PFSK-1 (cell line): Measurements from ENCODE around the gene AWAT2.

Experiments used
- FOXP2 ChIP-seq: optimal IDR thresholded peaks from 2 replicates; pipeline ENCODE3; 2011; ENCODE audit warnings: borderline replicate concordance, control low read depth, inconsistent platforms; ENCODE audit not compliant: insufficient read depth; ENCODE audit errors: extremely low read length, extremely low read depth
- POLR2AphosphoS5 ChIP-seq: IDR thresholded peaks from 2 replicates; pipeline ENCODE4 v1.6.1; 2012; ENCODE audit warnings: low read depth, mild to moderate bottlenecking, control low read depth, low read length, moderate library complexity
- SIN3A ChIP-seq: IDR thresholded peaks from 2 replicates; pipeline ENCODE4 v1.6.1; 2012; ENCODE audit warnings: mild to moderate bottlenecking, low read length, moderate library complexity, borderline replicate concordance; ENCODE audit not compliant: insufficient read depth
- TAF1 ChIP-seq: IDR thresholded peaks from 2 replicates; pipeline ENCODE4 v1.6.1; 2012; ENCODE audit warnings: low read length, control low read depth, borderline replicate concordance; ENCODE audit not compliant: insufficient read depth
- TF ChIP-seq, protein P1 (sequence below), 2 experiments: IDR thresholded peaks; 2 replicates each; pipeline versions ENCODE4 v1.6.1 to v1.8.0; 2011 to 2012; ENCODE audit warnings: low read depth in 2 of 2, low read length in 2 of 2, control low read depth in 1 of 2, inconsistent platforms in 1 of 2, mild to moderate bottlenecking in 1 of 2, moderate library complexity in 1 of 2; ENCODE audit not compliant: insufficient read depth in 1 of 2

DNA sequence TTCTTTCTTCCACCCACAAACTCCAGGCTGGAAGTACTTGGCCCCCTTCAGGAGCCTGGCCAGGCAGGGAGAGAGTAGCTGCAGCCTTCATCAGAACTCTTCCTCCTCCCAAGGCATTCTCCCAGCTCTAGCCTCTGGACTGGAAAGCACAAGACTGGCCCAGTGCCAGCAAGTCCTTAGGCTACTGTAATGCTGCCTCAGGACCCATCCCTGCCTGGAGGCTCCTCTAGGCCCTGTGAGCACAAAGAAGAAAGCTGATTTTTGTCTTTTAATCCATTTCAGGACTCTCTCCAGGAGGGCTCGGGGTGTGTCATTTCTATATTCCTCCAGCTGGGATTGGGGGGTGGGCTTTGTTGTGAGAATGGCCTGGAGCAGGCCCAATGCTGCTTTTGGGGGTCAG is 10.8 kb downstream of the AWAT2 start:
- TF ChIP-seq POLR2AphosphoS5 (no peak), TAF1 (no peak), SIN3A (no peak), FOXP2 (no peak)
- TF ChIP-seq, protein P1, sequence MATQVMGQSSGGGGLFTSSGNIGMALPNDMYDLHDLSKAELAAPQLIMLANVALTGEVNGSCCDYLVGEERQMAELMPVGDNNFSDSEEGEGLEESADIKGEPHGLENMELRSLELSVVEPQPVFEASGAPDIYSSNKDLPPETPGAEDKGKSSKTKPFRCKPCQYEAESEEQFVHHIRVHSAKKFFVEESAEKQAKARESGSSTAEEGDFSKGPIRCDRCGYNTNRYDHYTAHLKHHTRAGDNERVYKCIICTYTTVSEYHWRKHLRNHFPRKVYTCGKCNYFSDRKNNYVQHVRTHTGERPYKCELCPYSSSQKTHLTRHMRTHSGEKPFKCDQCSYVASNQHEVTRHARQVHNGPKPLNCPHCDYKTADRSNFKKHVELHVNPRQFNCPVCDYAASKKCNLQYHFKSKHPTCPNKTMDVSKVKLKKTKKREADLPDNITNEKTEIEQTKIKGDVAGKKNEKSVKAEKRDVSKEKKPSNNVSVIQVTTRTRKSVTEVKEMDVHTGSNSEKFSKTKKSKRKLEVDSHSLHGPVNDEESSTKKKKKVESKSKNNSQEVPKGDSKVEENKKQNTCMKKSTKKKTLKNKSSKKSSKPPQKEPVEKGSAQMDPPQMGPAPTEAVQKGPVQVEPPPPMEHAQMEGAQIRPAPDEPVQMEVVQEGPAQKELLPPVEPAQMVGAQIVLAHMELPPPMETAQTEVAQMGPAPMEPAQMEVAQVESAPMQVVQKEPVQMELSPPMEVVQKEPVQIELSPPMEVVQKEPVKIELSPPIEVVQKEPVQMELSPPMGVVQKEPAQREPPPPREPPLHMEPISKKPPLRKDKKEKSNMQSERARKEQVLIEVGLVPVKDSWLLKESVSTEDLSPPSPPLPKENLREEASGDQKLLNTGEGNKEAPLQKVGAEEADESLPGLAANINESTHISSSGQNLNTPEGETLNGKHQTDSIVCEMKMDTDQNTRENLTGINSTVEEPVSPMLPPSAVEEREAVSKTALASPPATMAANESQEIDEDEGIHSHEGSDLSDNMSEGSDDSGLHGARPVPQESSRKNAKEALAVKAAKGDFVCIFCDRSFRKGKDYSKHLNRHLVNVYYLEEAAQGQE (IDR thresholded peaks at IDR 0.05; ENCODE audit: insufficient read depth in 1 of 2, low read depth in 2 of 2, low read length in 2 of 2) = no peak
